ENCODE results near the gene TIGD4. TPM values are rescaled to one million over a fixed set of nuclear protein-coding genes. Genes with fewer than 3 reads are reported as not detected.

TIGD4 gene
- total and polyA plus RNA-seq, 2 experiments from 2014 or later, result 1.6 to 1.7 TPM

DNA sequence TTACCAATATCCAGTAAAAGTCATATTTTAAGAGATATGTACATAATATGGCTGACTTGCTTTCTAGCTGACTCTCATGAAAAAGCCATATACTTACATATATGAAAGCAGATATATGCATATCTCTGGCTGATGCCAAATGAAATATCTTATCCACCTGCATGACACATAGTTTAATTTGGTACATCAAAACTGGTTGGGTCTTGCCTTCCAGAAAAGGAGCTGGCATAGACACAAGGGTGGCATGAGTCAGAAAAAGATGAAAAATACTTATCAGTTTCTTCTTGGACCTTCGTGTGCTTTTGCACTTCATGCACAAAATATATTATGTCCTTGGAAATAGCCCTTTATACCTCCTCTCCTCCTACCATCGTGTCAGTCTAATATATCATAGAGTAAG lies 32.1 kb downstream of the TIGD4 start:
- no peak overlapping the region for H2AFZ ChIP-seq
- Mint-ChIP-seq H3K4me3 (no peak overlapping the region), H3K4me1 (peaks cover 2% of the 10 kb centered on the region; the same call in 2 of the 3 replicates), H3K27me3 (ENCODE audit: insufficient read depth, low read depth, poor library complexity) (no peaks in the 10 kb centered on the region), H3K27ac (no peak overlapping the region), H3K36me3 (ENCODE audit: low read depth) (peaks cover 10% of the 10 kb centered on the region), H3K9me3 (peaks cover 27% of the 10 kb centered on the region)
- H3K36me3 ChIP-seq (ENCODE audit: insufficient read depth), result no peaks in the 10 kb centered on the region; the same call in 1 of the 2 replicates
- no peak overlapping the region for H3K4me2 ChIP-seq
- no peaks in the 10 kb centered on the region for H3K4me1 ChIP-seq (ENCODE audit: insufficient read depth)
- H3F3A ChIP-seq (replicated peaks; ENCODE audit: low read depth), result no peaks in the 10 kb centered on the region
- ATAC-seq, result no peak
- H3K79me2 ChIP-seq (replicated peaks; ENCODE audit: insufficient read depth), result no peaks in the 10 kb centered on the region
- H3K27me3 ChIP-seq (ENCODE audit: insufficient read depth), result no peaks in the 10 kb centered on the region
- no peak for DNase-seq (ENCODE audit: low spot score)
- H3K4me3 ChIP-seq, result no peak overlapping the region
- no peaks in the 10 kb centered on the region for H4K20me1 ChIP-seq (replicated peaks; ENCODE audit: insufficient read depth)
- no peak for TF ChIP-seq STAT1 (IDR thresholded peaks at IDR 0.05; ENCODE audit: unreplicated experiment)
- TF ChIP-seq, protein P1, sequence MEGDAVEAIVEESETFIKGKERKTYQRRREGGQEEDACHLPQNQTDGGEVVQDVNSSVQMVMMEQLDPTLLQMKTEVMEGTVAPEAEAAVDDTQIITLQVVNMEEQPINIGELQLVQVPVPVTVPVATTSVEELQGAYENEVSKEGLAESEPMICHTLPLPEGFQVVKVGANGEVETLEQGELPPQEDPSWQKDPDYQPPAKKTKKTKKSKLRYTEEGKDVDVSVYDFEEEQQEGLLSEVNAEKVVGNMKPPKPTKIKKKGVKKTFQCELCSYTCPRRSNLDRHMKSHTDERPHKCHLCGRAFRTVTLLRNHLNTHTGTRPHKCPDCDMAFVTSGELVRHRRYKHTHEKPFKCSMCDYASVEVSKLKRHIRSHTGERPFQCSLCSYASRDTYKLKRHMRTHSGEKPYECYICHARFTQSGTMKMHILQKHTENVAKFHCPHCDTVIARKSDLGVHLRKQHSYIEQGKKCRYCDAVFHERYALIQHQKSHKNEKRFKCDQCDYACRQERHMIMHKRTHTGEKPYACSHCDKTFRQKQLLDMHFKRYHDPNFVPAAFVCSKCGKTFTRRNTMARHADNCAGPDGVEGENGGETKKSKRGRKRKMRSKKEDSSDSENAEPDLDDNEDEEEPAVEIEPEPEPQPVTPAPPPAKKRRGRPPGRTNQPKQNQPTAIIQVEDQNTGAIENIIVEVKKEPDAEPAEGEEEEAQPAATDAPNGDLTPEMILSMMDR (conservative IDR thresholded peaks at IDR 0.05; ENCODE audit: low read depth in 2 of 2), result no peak
- no peaks in the 10 kb centered on the region for H3K9me2 ChIP-seq (ENCODE audit: insufficient read depth)
- no peak overlapping the region for H3K27ac ChIP-seq (ENCODE audit: low read depth)

DNA sequence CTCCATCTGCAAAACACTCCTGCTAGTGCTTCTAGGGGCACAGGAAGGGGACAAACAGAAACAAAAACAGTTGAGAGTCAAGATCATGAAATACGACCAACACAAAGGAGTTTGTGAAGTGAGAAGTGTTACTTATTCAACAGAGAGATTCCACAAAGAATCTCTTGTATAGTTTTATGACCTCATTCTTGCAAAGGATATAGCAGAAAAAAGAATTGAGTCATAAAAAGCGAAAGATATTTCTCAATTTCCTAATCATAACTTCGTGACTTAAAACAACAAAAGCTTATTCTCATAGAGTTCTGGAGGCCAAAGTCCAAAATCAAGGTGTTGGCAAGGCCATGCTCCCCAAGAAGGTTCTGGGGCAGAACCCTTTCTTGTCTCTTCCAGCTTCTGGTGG lies 40.7 kb downstream of the TIGD4 start:
- ATAC-seq (no peak), DNase-seq (ENCODE audit: low spot score) (no peak)
- no peaks in the 10 kb centered on the region for H3K9me2 ChIP-seq (ENCODE audit: insufficient read depth)
- Mint-ChIP-seq H3K27ac (no peak overlapping the region), H3K36me3 (ENCODE audit: low read depth) (no peaks in the 10 kb centered on the region), H3K9me3 (no peaks in the 10 kb centered on the region), H3K4me1 (peaks cover 19% of the 10 kb centered on the region), H3K4me3 (no peak overlapping the region), H3K27me3 (ENCODE audit: insufficient read depth, low read depth, poor library complexity) (peaks cover 2% of the 10 kb centered on the region)
- H4K20me1 ChIP-seq (replicated peaks; ENCODE audit: insufficient read depth), result no peaks in the 10 kb centered on the region
- peaks cover 3% of the 10 kb centered on the region; the same call in 1 of the 2 replicates for H3K4me1 ChIP-seq (ENCODE audit: insufficient read depth)
- H3K36me3 ChIP-seq (ENCODE audit: insufficient read depth), result no peaks in the 10 kb centered on the region
- H3F3A ChIP-seq (replicated peaks; ENCODE audit: low read depth), result no peaks in the 10 kb centered on the region
- H3K27ac ChIP-seq (ENCODE audit: low read depth), result no peak overlapping the region
- peak overlapping the region; percentile 2; the same call in 1 of the 2 replicates for H2AFZ ChIP-seq
- no peak overlapping the region for H3K4me2 ChIP-seq
- H3K79me2 ChIP-seq (replicated peaks; ENCODE audit: insufficient read depth), result no peaks in the 10 kb centered on the region
- TF ChIP-seq CREB1 (CRISPR knock-in tag; IDR thresholded peaks at IDR 0.05; ENCODE audit: low read depth) (no peak), NANOG (IDR thresholded peaks at IDR 0.05; ENCODE audit: borderline replicate concordance) (no peak), JUNB (IDR thresholded peaks at IDR 0.05; ENCODE audit: unreplicated experiment) (no peak), ZNF331 (CRISPR knock-in tag; IDR thresholded peaks at IDR 0.05; ENCODE audit: low read depth) (no peak), EZH2phosphoT487 (IDR thresholded peaks at IDR 0.05; ENCODE audit: unreplicated experiment) (no peak)
- TF ChIP-seq, protein P1 (conservative IDR thresholded peaks at IDR 0.05; ENCODE audit: low read depth in 2 of 2), result no peak
- no peaks in the 10 kb centered on the region for H3K27me3 ChIP-seq (ENCODE audit: insufficient read depth)
- no peak overlapping the region for H3K4me3 ChIP-seq

Measured in GM23338 (cell line).